Renal cortical epithelial cell (primary cell): ENCODE measurements around the gene DUSP16. TPM values are rescaled to one million over a fixed set of nuclear protein-coding genes. Genes with fewer than 3 reads are reported as not detected.

Source experiments
- DNase-seq: peaks from one replicate; pipeline ENCODE4 v3.0.0-alpha.2; 2011; ENCODE audit warnings: low read depth
- total RNA-seq: library from RNA; depleted of rRNA; stranded (reverse); fragments of >200 nt; gene quantifications from 2 replicates; pipeline ENCODE4 v1.2.3, GENCODE V29; 2014

The DUSP16 gene
- total RNA-seq, 1 donor from 2014 or later = 24.7 TPM

GRCh38 chr12:12468575-12468974 is 94.1 kb downstream of the DUSP16 start:
- DNase-seq = no peak

- DNase-seq = peak; percentile 16
Measured at GRCh38 chr12:12467688-12468261, 94.9 kb downstream of the DUSP16 start.

- no peak for DNase-seq
Measured at GRCh38 chr12:12467264-12467663, 95.4 kb downstream of the DUSP16 start.

GRCh38 chr12:12466157-12466556 is 96.5 kb downstream of the DUSP16 start:
- DNase-seq = no peak

GRCh38 chr12:12465522-12465921 is 97.1 kb downstream of the DUSP16 start:
- DNase-seq = no peak

- DNase-seq = no peak
Measured at GRCh38 chr12:12461923-12462315, 100.7 kb downstream of the DUSP16 start.

GRCh38 chr12:12460935-12461922 is 101.4 kb downstream of the DUSP16 start:
- DNase-seq = no peak

GRCh38 chr12:12456637-12457036 is 106.0 kb downstream of the DUSP16 start:
- DNase-seq = no peak

- no peak for DNase-seq
Measured at GRCh38 chr12:12454315-12454714, 108.3 kb downstream of the DUSP16 start.

- no peak for DNase-seq
Measured at GRCh38 chr12:12453635-12454034, 109.0 kb downstream of the DUSP16 start.

GRCh38 chr12:12452326-12452902 is 110.2 kb downstream of the DUSP16 start:
- no peak for DNase-seq

GRCh38 chr12:12451098-12451497 is 111.6 kb downstream of the DUSP16 start:
- no peak for DNase-seq

GRCh38 chr12:12450043-12450471 is 112.6 kb downstream of the DUSP16 start:
- DNase-seq = no peak

- DNase-seq = peak; percentile 23
Measured at GRCh38 chr12:12449533-12450025, 113.1 kb downstream of the DUSP16 start.

- DNase-seq = no peak
Measured at GRCh38 chr12:12447837-12448236, 114.8 kb downstream of the DUSP16 start.

GRCh38 chr12:12447236-12447635 is 115.4 kb downstream of the DUSP16 start:
- DNase-seq = no peak

GRCh38 chr12:12446786-12447185 is 115.9 kb downstream of the DUSP16 start:
- DNase-seq = no peak

GRCh38 chr12:12445882-12446181 is 116.8 kb downstream of the DUSP16 start:
- DNase-seq = no peak

GRCh38 chr12:12445165-12445881 is 117.3 kb downstream of the DUSP16 start:
- no peak for DNase-seq

- DNase-seq = no peak
Measured at GRCh38 chr12:12443431-12443878, 119.2 kb downstream of the DUSP16 start.

GRCh38 chr12:12442548-12443071 is 120.1 kb downstream of the DUSP16 start:
- no peak for DNase-seq
